HG03108 (cell line): Measurements from ENCODE around the gene SBK2.

ENCODE experiments used
- ATAC-seq: cut with Tn5 transposase; IDR thresholded peaks from one replicate; pipeline ENCODE4 v1.9.1; 2021; ENCODE audit warnings: moderate library complexity; ENCODE audit not compliant: unreplicated experiment

The SBK2 gene

GRCh38 chr19:55487924-55488687 is 48.8 kb downstream of the SBK2 start, which contains the start of gene SSC5D:
Gene SSC5D, plus strand, starts transcription at chr19:55488436. Its CDS starts 154 bp downstream, at chr19:55488590.
- ATAC-seq = no peak

- no peak for ATAC-seq
These were observed 49.7 kb downstream of the SBK2 start for GRCh38 chr19:55486971-55487923.

GRCh38 chr19:55486043-55486970 is 50.6 kb downstream of the SBK2 start:
- ATAC-seq = no peak

GRCh38 chr19:55485439-55486011 is 51.4 kb downstream of the SBK2 start:
- no peak for ATAC-seq

GRCh38 chr19:55484593-55485438 is 52.1 kb downstream of the SBK2 start, which contains the start of gene NAT14:
Gene NAT14, plus strand, starts transcription at chr19:55485188. Its CDS starts 521 bp downstream, at chr19:55485709.
- peak; percentile 45 for ATAC-seq

GRCh38 chr19:55483706-55484592 is 53.0 kb downstream of the SBK2 start:
- no peak for ATAC-seq

- no peak for ATAC-seq
These were observed 53.8 kb downstream of the SBK2 start for GRCh38 chr19:55482967-55483705.

- ATAC-seq = no peak
These were observed 54.6 kb downstream of the SBK2 start for GRCh38 chr19:55482156-55482961.

GRCh38 chr19:55481794-55482155 is 55.2 kb downstream of the SBK2 start:
- ATAC-seq = no peak

GRCh38 chr19:55481148-55481793 is 55.7 kb downstream of the SBK2 start:
- no peak for ATAC-seq

GRCh38 chr19:55479451-55480230 is 57.3 kb downstream of the SBK2 start:
- no peak for ATAC-seq

GRCh38 chr19:55479045-55479444 is 57.9 kb downstream of the SBK2 start:
- ATAC-seq = no peak
